OCI-M2 (cell line): ENCODE measurements around the gene KIF3C.
"Not testable (repeated sequence)": the region's sequence is repeated elsewhere in the genome, so short reads cannot be mapped to it uniquely, and the experiment has no call there.

ENCODE experiments used
- DNase-seq: peaks from one replicate; lab custom pipeline; 2025; ENCODE audit not compliant: unreplicated experiment; lab: John Stamatoyannopoulos, UW

Gene KIF3C

DNA sequence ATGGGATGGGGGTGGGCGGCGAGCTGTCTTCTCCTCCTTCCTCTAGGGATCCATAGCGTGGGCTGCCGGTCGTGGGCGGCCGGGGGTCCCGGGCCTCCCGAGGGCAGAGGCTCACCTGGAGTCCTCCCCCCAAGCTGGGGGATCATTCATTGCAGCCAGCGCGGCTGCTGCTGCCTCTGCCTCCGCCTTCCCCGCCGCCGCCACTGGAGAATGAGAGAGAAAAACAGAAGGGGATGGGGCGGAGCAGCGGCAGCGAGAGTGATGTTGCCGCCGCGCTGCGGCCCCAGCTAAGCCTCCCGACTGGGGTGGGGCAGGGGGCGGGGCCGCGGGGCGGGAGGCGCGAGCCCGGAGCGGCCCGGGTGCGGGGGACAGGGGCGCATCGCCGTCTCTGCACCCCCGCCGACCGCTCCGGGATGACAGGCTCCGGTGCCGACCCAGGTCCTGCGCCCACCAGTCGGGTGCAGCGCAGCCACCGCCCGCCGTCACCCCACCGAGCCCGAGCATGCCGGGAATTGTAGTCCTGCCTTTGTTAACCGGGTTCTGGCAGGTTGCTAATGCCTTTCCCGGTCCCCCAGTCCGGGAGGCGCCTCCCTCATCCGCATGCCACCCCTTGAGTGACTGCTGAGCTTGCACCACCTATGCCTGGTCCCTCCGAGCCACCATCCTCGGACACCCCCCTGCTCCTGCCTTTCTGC, at the start of gene KIF3C:
TSS of gene KIF3C (minus strand) at position 225 of the 695 bp plus-strand sequence. CDS start 580 bp downstream, outside the sequence.
- no peak for DNase-seq

DNA sequence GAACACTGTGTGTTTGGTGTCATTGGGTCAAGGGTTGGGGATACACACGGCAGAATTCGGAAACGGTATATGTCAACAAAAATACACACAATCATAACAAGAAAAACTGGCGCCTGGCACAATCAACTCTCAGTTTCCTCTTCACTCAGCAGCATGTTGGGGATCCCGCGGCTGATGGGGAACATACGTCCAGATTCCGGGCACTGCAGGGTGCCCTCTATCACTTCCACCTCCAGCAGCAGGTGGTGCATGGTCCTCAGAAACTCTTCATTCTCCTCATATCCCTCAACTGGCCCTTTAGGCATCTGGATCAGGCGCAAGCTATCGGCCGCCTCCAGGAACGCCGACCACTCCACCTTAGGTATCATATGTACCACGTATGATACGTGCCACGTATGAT, 45.8 kb upstream of the KIF3C start:
- DNase-seq = not testable (repeated sequence)

GRCh38 chr2:26025509-26025908, 43.2 kb upstream of the KIF3C start:
- DNase-seq = no peak

DNA sequence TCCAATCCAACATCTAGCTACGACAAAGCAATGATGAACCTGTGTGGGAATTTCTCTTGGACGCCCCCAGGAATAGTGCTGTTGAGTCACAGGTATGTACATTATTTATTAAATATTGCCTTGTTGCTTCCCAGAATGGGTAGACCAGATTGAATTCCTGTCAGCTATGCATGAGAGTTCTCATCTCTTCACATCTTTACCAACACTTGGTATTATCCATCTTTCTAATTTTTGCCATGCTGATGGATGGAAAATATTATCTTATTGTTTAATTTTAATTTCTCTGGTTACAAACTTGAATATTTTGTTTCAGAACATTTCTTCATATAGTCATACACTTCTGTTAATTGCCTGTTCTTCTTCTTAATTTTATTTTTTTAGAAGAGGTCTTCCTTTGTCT, 42.0 kb upstream of the KIF3C start:
- no peak for DNase-seq

DNA sequence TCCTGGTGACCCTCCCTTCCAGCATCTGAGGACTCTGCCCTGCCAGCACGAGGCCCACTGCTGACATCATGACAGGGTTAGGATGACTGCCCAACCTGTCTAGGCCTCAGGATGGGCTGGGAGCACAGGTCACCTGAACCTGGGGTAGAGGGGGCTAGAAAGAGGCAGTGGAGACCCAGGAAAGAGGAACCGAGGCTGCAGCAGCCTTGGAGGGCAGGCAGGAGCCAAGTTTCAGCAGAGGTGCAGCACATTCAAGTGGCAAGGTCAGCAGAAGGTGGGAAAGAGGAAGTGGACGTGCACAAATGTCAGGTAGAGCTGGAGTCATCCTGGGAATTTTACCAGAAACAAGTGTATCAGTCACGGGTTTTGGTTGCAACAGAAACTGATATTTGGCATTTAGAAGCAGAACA, 37.9 kb upstream of the KIF3C start:
- no peak for DNase-seq

- no peak for DNase-seq
These were observed 36.1 kb upstream of the KIF3C start for GRCh38 chr2:26018184-26019055.

- DNase-seq = no peak
These were observed 35.3 kb upstream of the KIF3C start for GRCh38 chr2:26017464-26018183.

DNA sequence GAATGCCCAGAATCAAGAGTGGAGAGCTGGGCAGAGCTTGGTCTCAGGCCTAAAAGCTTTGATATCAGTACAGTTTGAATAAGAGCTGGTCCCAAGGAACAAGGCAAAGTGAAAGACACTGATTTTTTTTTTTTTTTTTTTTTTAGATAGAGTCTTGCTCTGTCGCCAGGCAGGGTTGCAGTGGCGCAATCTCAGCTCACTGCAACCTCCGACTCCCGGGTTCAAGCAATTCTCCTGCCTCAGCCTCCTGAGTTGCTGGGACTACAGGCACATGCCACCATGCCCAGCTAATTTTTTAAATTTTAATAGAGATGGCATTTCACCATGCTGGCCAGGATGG, 34.4 kb upstream of the KIF3C start:
- DNase-seq = not testable (repeated sequence)

- no peak for DNase-seq
These were observed 33.9 kb upstream of the KIF3C start for GRCh38 chr2:26016012-26016705.

DNA sequence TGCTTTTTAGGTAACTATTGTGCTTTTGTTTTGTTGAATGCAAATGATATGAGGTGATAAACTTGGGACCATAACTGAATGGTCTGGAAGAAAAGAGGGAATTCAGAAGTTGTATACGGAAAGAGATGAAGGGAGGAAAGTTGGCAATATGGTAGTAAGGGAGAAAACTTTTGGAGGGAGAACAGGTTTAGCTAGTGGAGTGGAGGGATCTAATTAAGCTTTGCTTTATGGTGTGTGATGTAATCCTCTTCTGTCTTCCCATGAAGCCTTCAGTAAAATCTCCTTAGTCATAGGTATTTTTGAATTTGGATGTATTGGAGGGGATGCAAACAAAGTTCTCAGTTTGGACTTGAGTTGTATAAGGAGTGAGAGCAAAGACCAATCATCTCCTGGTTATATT, 31.4 kb upstream of the KIF3C start:
- no peak for DNase-seq

DNA sequence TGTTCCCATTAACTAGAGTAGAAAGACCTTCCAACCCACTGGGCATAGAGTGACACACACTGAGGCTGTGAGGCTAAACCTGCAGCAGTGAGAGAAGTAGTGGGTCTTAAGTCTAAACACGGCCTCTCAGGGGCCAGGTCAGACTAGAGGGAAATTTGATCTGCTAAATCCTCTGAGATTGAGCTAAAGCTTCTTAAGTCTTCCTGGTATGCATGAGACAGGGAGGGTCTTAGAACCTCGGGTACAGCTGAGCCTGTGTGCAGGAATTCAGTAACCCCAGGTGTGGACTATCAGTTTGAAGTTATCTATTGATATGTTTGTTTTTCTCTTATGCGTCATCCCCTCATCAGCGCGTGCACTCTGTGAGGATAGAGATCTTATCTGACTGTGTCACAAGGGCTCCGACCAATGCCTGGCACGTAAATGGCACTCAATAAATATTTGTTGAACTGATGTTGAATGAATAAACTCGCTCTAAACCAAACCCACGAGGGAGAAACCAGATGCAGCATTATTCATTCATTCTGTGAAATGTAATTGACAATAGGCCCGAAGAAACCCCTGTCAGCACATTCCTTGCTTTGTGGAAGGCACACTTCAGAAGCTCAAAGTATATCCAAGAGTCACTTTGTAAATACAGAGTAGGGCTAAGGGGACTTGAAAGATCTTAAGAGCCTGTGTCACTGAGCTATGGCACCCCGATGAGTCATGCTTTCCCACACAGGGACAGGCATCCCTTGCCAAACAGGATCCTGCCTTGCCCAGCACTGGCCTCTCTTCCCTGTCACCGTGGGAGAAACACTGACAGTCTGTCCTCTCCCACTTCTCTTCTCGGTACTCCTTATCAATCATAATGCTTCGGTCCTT, 29.9 kb upstream of the KIF3C start:
- DNase-seq = no peak

DNA sequence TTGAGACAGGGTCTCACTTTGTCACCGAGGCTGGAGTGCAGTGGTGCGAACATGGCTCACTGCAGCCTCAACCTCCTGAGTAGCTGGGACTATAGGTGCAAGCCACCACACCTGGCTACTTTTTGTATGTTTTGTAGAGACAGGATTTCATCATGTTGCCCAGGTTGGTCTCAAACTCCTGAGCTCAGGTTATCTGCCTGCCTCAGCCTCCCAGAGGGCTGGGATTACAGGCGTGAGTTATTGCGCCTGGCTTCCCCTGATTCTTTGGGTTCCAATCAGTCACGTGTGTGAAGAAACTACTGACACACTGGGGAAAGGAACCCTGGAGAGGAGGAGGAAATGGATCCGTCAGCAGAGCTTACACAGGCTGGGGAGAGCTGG, 29.3 kb upstream of the KIF3C start:
- DNase-seq = no peak

- no peak for DNase-seq
These were observed 28.6 kb upstream of the KIF3C start for GRCh38 chr2:26010943-26011342.

GRCh38 chr2:26009567-26009963, 27.3 kb upstream of the KIF3C start:
- DNase-seq = no peak

- peak; percentile 56 for DNase-seq
These were observed 26.7 kb upstream of the KIF3C start for GRCh38 chr2:26008851-26009566.

GRCh38 chr2:26008095-26008494, 25.8 kb upstream of the KIF3C start:
- no peak for DNase-seq

DNA sequence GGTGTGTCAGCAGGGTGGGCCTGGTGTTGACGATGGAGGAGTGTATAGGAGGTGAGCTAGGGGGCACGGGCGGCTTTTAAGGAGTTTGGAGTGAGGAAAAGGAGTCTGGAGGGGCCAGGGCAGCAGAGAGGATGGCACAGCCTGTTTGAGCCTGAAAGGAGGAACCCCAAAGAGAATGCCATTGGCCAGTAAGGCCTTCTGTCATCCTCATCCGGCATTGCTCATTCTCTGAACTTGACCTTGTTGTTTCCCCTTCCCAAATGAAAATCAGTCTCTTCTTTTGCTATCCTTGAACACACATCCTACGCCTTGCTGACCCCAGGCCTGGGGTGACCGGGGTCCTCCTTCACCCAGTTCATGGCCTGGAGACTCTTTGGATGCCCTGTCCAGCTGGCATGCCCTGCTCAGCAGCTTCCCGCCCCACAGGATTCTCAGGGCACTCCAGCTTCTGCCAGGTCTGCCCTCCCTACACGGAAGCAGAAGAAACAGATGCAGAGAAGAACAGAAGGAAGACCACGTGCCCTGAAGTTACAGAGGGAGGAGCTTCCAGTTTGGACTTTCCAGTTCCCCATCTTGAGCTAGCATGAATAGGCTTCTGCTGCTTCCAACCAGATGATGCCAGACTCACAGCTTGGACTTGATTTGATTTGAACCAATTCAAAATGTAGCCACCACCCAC, 20.5 kb upstream of the KIF3C start:
- no peak for DNase-seq

- no peak for DNase-seq
These were observed 19.6 kb upstream of the KIF3C start for GRCh38 chr2:26001743-26002351.
